HG03045 (cell line): ENCODE measurements around the gene SDCBP2.

Experiments used
- ATAC-seq: cut with Tn5 transposase; IDR thresholded peaks from one replicate; pipeline ENCODE4 v1.9.1; 2021; ENCODE audit warnings: mild to moderate bottlenecking, moderate library complexity; ENCODE audit not compliant: unreplicated experiment

Gene SDCBP2

DNA sequence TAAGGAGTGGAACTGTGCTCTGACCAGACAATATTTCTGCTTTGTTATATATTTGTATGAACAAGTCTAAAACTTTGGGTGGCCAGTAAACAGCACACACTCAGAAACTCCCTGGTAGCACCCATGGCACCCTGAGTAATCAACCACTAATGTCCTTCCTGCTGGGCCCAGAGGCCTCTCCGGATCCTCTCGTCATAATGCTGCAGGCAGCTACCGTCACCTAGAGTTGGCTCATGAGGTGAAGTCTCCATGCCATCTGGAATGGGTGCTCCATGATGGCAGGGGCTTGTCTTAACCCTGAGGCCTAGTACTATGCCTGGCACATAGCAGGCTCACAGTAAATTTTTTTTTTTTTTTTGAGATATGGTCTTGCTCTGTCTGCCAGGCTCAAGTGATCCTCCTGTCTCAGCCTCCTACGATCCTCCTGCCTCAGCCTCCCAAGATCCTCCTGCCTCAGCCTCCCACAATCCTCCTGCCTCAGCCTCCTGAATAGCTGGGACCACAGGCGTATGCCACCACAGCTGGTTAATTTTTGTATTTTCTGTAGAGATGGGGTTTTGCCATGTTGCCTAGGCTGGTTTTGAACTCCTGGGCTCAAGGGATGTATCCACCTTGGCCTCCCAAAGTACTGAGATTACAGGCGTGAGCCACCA, 3.0 kb upstream of the SDCBP2 start:
- ATAC-seq: no peak

DNA sequence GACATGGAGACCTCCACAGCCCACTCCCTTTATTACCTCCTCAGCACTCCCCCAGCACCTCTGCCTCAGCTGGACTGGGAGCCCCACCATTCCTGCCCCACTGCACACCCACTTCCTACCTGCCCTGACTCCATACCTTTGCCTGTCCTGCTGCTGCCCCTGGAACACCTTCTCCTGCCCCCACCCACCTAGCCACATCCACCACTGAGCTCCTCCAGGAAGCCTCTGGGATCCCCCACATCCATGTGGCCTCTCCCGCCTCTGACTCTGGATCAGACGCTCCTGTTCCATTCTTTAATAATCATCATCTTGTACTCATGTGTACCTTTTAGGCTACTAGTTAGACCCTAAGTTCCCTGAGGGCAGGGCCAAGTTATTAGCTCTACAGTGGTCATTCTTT, 2.2 kb upstream of the SDCBP2 start:
- ATAC-seq: no peak

DNA sequence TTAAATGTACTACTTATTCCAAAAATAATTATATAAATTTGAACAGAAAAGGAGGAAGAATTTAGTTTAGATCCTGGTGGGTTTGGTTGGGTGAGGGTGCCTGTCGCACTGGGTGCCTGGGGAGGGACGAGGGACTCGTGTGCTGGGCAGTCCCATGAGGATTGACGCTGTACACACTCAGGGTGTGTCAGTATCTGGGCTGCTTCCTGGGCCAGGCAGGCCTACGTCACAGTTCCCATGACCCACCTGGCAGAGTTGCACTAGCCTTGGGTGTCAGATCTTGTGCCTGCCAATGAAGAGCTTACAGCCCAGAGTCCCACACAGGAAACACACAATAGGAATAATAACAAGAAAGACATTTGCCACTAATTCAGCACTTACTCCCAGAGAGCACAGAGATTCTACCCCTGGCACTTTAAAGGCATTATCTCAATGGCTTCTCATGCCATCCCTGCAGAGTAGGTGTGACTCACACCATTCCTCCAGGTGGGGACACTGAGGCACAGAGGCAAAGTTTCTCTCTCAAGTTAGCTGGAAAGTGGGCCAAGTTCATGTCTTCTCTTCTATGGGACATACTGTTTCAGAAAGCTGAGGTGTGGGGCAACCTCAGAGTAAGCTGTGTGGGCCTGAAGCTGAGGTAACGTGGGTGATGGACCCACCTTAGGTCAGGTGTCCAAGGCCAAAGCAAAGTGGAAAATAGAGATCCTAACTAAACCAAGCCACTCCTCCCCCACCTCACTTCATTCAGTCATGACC, 1.3 kb upstream of the SDCBP2 start:
- no peak for ATAC-seq

DNA sequence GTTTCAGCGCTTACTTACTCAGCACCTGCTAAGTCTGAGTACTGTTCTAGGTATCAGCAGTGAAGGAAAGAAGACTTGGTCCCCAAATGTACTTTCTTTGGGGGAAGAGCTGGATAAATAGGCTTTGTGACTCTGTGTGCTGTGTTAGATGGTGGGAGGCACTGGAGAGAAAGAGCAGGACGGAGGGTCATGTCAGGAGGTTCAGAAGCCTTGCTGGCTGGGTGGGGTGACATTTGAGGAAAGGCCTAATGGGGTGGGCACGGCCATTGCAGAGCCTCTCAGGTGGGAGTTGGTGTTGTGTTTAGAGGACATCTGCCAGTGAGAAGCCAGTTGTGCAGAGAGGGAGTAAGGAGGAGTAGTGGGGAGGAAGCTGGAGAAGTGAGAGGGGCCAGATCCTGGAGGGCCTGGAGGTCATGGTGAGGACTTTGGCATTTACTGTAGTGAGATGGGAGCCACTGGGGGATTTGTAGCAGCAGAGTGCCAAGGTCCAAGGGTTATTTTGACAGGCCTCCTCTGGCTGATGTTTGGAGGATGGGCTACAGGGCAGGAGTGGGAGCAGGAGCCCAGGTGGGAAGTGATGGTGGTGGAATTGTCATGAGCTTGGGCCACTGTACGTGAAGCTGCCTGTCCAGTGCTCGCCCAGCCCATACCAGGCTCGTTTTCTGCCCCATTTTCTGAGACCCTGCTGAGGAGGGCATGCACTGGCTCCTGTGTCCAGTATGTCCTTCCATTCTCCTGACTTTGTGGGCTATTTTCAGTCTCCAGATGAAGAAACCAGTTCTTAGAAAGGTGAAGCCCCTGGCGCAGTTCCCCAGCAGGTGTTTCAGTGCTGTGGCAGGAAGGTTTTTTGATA, 886 bp downstream of the SDCBP2 start:
- no peak for ATAC-seq

GRCh38 chr20:1327241-1327653, 1.7 kb downstream of the SDCBP2 start:
- ATAC-seq: no peak

GRCh38 chr20:1326031-1326930, 2.7 kb downstream of the SDCBP2 start:
- ATAC-seq: no peak

DNA sequence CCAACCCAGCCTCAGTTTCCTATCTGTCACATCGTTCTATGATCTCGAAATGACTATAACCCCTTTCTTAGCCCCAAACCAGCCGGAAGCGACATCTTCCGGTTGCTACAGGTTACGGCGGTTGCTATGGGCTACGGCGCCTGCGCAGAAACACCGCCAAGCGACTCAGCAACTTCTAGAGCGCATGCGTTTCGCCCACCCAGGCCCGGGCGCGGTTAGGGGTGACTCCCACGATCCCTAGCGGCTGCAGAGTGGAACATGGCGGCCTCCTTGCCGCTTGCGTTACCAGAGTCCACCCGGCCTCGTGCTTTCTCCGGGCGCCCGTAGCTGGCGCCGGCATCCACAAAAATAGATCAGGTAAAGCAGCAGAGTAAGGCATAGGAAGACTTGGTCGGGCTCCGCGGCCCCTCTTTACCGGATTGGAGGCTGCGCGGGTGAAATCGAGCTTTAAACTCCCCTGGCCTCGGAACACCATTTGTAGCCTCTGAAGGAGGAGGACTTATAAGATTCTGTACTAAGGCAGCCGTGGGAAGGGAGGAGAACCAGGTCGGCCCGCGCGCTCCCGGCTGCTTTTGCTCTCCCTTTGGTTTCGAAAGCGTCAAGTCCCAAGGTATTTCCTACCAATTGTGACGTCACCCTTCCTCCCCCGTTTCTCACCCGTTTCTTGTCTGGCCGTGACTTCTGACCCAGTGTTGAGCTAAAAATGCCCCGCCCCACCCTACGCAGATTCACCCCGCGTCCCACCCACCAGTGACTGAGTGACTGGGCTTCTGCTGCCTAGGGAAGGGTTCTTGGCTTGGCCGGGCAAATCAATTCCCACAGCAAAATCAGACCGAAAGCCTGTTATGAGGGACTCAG, 3.5 kb downstream of the SDCBP2 start:
- ATAC-seq: peak; percentile 92

DNA sequence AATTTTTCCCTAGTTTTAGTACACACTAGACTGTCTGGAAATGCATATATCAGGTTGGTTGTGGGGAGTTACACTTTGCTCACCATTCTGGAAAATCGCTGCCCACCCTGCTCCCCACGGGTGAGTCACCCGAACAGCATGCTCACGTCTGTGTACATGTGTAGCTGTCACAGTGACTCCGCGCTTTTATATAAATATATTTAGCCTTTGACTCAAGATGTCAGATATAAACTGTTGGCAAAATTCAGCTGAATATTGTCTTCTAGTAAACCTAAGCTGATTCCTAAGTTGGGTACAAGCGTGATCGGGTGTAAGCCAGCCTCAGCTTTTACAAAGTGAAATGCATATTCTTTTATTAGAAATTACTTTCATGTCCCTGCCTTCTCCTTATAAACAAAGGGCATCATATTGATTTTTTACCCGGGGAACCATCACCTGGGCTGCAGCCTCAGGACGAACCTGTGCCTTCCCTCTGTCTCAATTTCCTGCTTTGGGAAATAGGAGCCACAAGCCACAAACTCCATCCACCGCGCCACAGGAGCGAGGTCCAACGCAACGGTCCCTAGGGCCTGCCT, 4.3 kb downstream of the SDCBP2 start:
- ATAC-seq: no peak

DNA sequence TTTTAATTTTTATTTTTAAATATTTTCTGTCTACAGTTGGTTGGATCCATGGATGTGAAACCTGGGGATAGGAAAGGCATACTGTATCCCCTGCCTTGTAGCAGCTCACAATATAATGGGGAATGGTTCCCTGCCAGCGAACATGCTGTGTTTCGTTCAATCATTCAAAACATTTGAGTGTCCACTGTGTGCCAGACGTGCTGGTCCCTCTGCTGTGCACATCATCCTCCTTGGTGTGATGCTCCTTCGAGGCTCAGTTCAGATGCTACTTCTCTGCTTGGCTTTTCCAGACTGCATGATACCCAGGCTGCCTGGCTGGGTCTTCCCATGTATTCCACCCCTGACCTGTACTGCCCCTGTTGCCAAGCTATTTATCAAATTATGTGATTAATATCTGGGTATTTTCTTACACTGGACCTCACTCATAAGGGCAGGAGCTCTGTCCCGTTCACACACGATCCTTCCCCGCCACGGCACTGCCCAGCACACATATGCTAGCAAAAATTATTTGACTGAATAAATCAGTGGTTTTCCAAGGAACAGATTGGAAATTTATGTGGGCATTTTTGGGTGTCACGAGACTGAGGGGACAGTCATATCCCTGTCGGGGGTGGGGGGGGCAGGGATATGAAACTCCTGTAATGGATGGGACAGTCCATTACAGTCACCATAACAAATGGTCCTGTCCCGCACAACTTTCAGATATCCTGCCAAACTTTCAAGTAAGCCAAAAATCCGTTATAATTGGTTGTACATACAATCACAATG, 4.9 kb downstream of the SDCBP2 start:
- no peak for ATAC-seq

- no peak for ATAC-seq
Observed at GRCh38 chr20:1323256-1323655, 5.7 kb downstream of the SDCBP2 start.

- ATAC-seq: no peak
Observed at GRCh38 chr20:1322511-1323245, 6.3 kb downstream of the SDCBP2 start.

DNA sequence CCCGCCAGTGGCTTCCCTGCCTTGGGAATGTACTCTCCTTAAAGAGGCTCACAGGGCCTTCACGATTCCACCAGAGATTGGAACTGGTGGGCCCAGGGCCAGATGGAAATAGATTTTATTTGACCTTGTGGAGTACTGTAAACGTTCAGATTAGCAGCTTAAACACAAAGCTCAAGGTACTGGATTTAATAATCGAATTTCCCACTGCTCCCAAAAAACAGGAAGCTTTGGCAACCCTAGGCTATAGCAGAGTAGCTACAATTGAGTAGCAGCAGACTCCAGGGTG, 7.3 kb downstream of the SDCBP2 start:
- ATAC-seq: no peak

DNA sequence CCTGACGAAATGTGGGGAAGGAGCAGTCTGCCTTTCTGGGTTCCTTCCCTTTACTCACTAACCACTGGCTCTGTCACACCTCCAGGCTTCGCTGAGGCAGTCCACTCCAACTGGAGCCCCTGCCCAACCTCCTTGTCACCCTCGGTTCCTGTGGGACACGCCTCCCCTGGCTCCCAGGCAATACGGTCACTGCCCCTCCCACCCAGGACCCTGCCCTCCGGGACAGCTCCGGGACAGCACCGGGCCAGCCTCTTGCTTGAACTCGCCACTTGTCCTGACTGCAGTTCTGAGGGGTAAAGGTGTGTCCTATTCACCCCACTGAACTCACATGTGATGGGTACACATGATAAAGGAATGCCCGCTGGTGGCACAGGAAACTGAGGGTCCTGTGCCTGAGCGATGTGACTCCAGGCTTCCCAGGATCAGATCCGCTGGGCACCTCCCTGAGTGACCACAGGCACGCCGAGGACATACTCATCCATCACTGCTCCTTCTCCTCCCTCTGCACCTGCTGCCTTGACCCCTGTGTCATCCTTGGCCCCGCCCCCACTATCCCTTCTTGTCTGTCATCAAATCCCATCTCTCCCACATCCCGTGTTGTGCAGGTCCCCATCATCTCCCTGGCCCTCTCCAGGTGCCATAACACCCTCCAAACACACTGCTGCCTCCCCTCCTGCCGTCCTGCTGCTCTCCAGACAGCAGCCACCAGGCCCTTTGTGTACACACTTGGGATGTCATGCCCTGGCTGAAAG, 7.9 kb downstream of the SDCBP2 start:
- ATAC-seq: no peak

GRCh38 chr20:1320016-1320415, 8.9 kb downstream of the SDCBP2 start:
- no peak for ATAC-seq

GRCh38 chr20:1319462-1319861, 9.5 kb downstream of the SDCBP2 start:
- no peak for ATAC-seq

GRCh38 chr20:1319051-1319450, 9.9 kb downstream of the SDCBP2 start:
- no peak for ATAC-seq

- ATAC-seq: no peak
Observed at GRCh38 chr20:1317545-1318255, 11.2 kb downstream of the SDCBP2 start.
